Measurements from ENCODE around the gene TAMALIN. TPM values are rescaled to one million over a fixed set of nuclear protein-coding genes. Genes with fewer than 3 reads are reported as not detected.

Gene TAMALIN
- total RNA-seq, 2 experiments from 2014 or later: 5.7 to 6.9 TPM

DNA sequence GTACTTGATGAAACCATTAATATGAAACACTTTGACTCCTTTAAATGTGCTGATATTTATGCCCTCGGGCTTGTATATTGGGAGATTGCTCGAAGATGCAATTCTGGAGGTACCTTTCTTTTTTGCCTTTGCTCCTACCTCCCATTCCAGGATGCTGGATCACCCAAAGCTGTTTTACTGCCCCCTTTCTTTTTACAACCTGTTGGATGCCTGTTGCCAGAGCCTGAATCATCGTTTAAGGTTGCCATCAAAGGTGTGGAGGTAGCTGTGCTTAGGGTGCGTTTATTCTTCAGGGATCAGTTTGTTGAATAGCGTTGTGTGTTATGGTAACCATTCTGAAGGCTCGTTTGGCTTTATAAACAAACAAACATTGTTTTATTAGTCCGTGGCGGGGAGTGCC, 19.9 kb upstream of the TAMALIN start:
- Mint-ChIP-seq H3K36me3 (ENCODE audit: low read depth) (no peaks in the 10 kb centered on the region), H3K4me1 (no peaks in the 10 kb centered on the region), H3K4me3 (no peak overlapping the region), H3K27ac (no peak overlapping the region), H3K9me3 (no peaks in the 10 kb centered on the region), H3K27me3 (no peaks in the 10 kb centered on the region)
- ChIA-PET POLR2A (no interaction called here), CTCF (interaction anchor here (2.2 kb wide), 1 partner anchor 39 kb away, joined by 7 read pairs; no protein-coding TSS in a partner anchor)
- DNase-seq: no peak

DNA sequence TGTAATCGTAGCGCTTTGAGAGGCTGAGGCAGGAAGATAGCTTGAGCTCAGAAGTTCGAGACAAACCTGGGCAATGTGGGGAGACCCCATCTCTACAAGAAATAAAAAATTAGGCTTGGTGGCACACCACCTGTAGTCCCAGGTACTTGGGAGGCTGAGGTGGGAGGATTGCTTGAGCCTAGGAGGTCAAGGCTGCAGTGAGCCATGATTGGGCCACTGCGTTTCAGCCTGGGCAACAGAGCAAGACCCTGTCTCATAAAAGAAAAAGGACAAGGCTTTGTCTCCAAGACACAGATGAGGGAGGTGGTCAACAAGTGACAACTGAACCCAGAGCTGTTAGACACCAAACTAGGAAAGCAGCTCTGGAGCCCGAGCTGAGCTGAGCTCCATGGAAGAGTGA, 14.5 kb upstream of the TAMALIN start:
- Mint-ChIP-seq H3K9me3 (no peaks in the 10 kb centered on the region), H3K4me3 (no peak overlapping the region), H3K27ac (no peak overlapping the region), H3K27me3 (no peaks in the 10 kb centered on the region), H3K36me3 (ENCODE audit: low read depth) (no peaks in the 10 kb centered on the region), H3K4me1 (peaks cover 6% of the 10 kb centered on the region)
- CTCF ChIA-PET: interaction anchor here (1.3 to 4.5 kb wide), 10 partner anchors 8 to 79 kb away, joined by 3 to 35 read pairs (median 10); partner anchors contain the start of genes ATG101 and TAMALIN
- POLR2A ChIA-PET: no interaction called here
- DNase-seq: no peak

DNA sequence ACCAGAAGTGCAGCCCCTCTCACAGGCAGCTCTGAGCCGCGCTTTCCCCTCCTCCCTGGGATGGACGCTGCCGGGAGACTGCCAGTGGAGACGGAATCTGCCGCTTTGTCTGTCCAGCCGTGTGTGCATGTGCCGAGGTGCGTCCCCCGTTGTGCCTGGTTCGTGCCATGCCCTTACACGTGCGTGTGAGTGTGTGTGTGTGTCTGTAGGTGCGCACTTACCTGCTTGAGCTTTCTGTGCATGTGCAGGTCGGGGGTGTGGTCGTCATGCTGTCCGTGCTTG, 12.3 kb upstream of the TAMALIN start:
- no peaks in the 10 kb centered on the region for H3K27me3 Mint-ChIP-seq
- peaks cover 6% of the 10 kb centered on the region for H3K4me1 Mint-ChIP-seq
- no peaks in the 10 kb centered on the region for H3K36me3 Mint-ChIP-seq (ENCODE audit: low read depth)
- no peak overlapping the region for H3K4me3 Mint-ChIP-seq
- no peak for DNase-seq
- POLR2A ChIA-PET: no interaction called here
- CTCF ChIA-PET: interaction anchor here (3.6 to 4.5 kb wide), 3 partner anchors 10 to 31 kb away, joined by 21 to 35 read pairs (median 34); partner anchors contain the start of gene TAMALIN
- no peak overlapping the region for H3K27ac Mint-ChIP-seq
- no peaks in the 10 kb centered on the region for H3K9me3 Mint-ChIP-seq

DNA sequence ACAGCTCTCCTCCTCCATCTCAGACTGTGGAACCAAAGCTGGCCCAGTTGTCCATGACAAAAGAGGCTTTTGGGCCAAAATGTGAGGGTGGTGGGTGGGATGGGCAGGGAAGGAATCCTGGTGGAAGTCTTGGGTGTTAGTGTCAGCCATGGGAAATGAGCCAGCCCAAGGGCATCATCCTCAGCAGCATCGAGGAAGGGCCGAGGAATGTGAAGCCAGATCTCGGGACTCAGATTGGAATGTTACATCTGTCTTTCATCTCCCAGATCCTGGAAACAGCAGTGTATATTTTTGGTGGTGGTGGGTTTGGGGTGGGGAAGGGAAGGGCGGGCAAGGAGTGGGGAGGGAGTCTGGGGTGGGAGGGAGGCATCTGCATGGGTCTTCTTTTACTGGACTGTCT, 11.8 kb upstream of the TAMALIN start:
- no peak overlapping the region for H3K4me3 Mint-ChIP-seq
- H3K4me1 Mint-ChIP-seq: peaks cover 6% of the 10 kb centered on the region
- CTCF ChIA-PET: interaction anchor here (1.1 to 4.5 kb wide), 4 partner anchors 10 to 31 kb away, joined by 4 to 34 read pairs (median 4); partner anchors contain the start of gene TAMALIN
- no peaks in the 10 kb centered on the region for H3K27me3 Mint-ChIP-seq
- DNase-seq: no peak
- no peaks in the 10 kb centered on the region for H3K9me3 Mint-ChIP-seq
- H3K36me3 Mint-ChIP-seq (ENCODE audit: low read depth): no peaks in the 10 kb centered on the region
- no peak overlapping the region for H3K27ac Mint-ChIP-seq
- POLR2A ChIA-PET: no interaction called here

DNA sequence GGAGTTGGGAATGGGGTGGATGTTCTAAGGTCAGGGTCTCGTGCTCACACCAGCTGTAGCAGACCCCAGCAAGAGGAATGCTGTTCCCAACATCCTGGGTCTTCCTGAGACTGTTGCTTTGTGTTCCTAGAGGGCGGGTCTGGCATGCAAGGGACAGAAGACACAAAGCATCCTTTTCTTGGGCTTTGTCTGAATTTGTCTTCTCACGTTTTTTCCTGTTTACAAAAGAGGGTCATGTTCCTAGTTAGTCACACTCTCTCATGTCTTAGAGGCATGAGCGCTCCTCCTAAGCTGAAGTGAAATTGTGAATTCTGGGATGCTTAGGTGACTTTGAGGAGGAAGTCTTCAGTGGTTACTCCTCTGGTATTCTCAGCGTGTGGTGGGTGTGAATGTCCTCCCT, 9.6 kb upstream of the TAMALIN start:
- ChIA-PET CTCF (interaction anchor here (1.1 to 3.2 kb wide), 4 partner anchors 18 to 28 kb away, joined by 3 to 15 read pairs (median 7); no protein-coding TSS in a partner anchor), POLR2A (no interaction called here)
- Mint-ChIP-seq H3K4me1 (peaks cover 6% of the 10 kb centered on the region), H3K27ac (no peak overlapping the region), H3K36me3 (ENCODE audit: low read depth) (no peaks in the 10 kb centered on the region), H3K27me3 (no peaks in the 10 kb centered on the region), H3K9me3 (no peaks in the 10 kb centered on the region), H3K4me3 (no peak overlapping the region)
- DNase-seq: no peak

DNA sequence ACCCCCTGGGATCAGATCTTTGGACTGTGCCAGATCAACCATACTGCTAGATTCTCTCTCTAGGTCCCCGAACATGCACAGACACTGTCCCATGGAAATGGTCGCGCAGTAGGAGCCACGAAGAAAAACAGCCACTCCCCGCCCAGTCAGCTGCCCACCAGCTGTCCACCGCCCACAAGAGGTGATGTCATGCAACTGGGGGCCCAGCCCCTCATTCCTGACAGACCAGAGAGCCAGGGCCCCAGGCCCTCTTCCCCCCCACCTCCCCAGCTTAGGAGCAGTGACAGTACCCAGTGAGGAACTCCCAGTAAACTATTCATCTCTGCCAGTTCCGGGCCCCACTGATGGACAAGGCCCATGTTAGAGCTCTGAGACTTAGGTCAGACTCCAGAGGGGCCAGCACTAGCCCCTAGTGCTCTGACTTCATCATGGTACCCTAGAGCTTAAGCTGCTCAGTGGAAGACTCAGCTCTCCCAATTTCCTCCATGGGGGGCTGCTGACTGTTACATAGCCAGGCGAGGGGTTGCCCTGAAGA, 3.7 kb upstream of the TAMALIN start:
- no peak overlapping the region for H3K27ac Mint-ChIP-seq
- CTCF ChIA-PET: interaction anchor here (0.9 to 9.3 kb wide), 4 partner anchors 10 to 67 kb away, joined by 3 to 168 read pairs (median 19); partner anchors contain the start of gene ATG101
- peaks cover 25% of the 10 kb centered on the region for H3K27me3 Mint-ChIP-seq
- no peaks in the 10 kb centered on the region for H3K36me3 Mint-ChIP-seq (ENCODE audit: low read depth)
- DNase-seq: no peak
- POLR2A ChIA-PET: no interaction called here
- H3K4me3 Mint-ChIP-seq: no peak overlapping the region
- no peaks in the 10 kb centered on the region for H3K9me3 Mint-ChIP-seq
- peaks cover 14% of the 10 kb centered on the region for H3K4me1 Mint-ChIP-seq

DNA sequence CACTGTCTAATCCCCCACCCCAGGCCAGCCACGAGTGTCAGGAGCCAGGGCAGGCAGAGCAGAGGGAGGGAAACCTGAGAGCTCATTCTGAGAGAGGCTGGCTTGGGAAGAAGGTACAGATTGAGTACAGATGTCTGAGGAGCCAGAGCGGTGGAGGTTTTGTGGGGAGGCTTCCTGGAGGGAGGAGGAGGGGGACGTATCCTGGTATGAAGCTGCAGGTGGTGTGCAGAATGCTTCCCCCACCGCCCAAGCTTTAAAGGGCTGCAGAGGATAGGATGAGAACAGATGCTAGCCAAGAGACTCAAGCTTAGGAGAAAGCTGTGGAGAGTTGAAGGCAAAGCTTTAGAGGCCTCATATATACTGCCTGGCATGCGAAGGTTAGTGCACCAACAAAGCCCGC, 3.2 kb upstream of the TAMALIN start:
- CTCF ChIA-PET: interaction anchor here (0.9 to 9.3 kb wide), 5 partner anchors 11 to 66 kb away, joined by 3 to 168 read pairs (median 4); partner anchors contain the start of gene ATG101
- no peak for DNase-seq
- POLR2A ChIA-PET: interaction anchor here (0.8 kb wide), 1 partner anchor 118 kb away, joined by 3 read pairs; no protein-coding TSS in a partner anchor
- Mint-ChIP-seq H3K27me3 (peaks cover 28% of the 10 kb centered on the region), H3K27ac (no peak overlapping the region), H3K4me3 (no peak overlapping the region), H3K4me1 (peaks cover 19% of the 10 kb centered on the region), H3K36me3 (ENCODE audit: low read depth) (no peaks in the 10 kb centered on the region), H3K9me3 (no peaks in the 10 kb centered on the region)

DNA sequence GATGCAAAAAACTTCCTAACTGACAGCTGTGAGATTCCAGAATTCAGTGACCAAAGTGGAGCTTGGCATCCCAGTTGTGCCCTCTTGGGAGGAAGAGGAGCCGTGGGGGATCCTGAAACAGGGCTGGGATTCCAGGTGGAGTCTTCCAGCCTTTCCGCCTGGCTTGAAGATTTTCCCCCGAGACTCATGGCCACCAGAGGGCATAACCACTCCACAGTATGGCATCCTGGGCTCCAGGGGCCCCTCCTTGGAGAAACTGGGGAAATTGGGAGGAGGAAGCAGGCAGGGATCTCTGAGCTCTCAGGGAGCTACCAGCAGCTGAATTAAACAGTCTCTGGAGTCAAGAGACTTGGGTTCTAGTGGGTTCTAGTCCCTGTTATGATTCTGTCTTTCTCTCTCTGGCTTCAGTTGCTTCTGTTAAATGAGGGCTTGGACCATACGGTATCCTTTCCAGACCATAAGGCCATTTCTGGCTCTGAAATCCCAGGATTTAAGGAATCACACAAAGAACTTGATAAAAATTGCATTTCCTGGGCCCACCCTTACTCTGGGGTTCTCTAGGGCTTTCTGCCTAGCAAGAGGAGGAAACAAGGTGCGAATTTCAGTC, 2.6 kb upstream of the TAMALIN start:
- CTCF ChIA-PET: interaction anchor here (0.9 to 9.3 kb wide), 5 partner anchors 11 to 66 kb away, joined by 3 to 168 read pairs (median 4); partner anchors contain the start of gene ATG101
- DNase-seq: no peak
- Mint-ChIP-seq H3K27ac (no peak overlapping the region), H3K4me3 (no peak overlapping the region), H3K27me3 (peaks cover 28% of the 10 kb centered on the region), H3K36me3 (ENCODE audit: low read depth) (no peaks in the 10 kb centered on the region), H3K4me1 (peaks cover 19% of the 10 kb centered on the region), H3K9me3 (no peaks in the 10 kb centered on the region)
- POLR2A ChIA-PET: interaction anchor here (0.8 kb wide), 1 partner anchor 117 kb away, joined by 3 read pairs; no protein-coding TSS in a partner anchor

DNA sequence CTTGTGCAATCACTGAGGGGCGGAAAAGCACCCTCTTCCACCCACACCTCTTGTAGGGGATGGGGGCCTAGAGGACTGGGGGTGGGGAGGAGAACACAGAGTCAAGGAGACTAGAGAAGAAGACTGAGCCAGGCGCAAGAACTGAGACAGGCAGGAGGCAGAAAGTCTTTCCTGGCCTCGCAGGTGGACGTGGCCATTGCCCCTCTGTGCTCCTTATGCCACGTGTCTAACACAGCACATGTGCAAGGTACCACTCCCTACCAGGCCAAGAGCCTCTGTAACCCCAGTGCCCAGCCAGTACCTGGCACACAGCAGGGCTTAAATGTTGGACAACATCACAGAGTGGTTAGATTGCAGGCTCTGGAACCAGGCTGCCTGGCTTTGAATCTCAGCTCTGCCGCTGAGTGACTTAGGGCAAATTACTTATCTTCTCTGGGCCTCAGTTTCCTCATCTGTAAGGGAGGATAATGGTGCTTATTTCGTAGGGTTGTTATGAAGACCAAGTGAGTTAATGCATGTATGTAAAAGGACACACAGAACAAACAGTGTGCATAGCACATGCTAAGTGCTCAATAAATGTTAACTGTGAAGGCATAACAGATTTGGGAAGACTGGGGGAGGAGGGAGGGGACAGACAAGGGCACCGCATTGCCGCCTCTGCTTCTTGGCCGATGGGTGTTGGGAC, 1.4 kb upstream of the TAMALIN start:
- no peak overlapping the region for H3K27ac Mint-ChIP-seq
- CTCF ChIA-PET: interaction anchor here (1.1 to 9.3 kb wide), 5 partner anchors 12 to 28 kb away, joined by 3 to 168 read pairs (median 4); no protein-coding TSS in a partner anchor
- no peaks in the 10 kb centered on the region for H3K36me3 Mint-ChIP-seq (ENCODE audit: low read depth)
- POLR2A ChIA-PET: no interaction called here
- DNase-seq: no peak
- H3K4me3 Mint-ChIP-seq: peak overlapping the region; percentile 75
- peaks cover 19% of the 10 kb centered on the region for H3K4me1 Mint-ChIP-seq
- H3K27me3 Mint-ChIP-seq: peaks cover 28% of the 10 kb centered on the region
- H3K9me3 Mint-ChIP-seq: no peaks in the 10 kb centered on the region

DNA sequence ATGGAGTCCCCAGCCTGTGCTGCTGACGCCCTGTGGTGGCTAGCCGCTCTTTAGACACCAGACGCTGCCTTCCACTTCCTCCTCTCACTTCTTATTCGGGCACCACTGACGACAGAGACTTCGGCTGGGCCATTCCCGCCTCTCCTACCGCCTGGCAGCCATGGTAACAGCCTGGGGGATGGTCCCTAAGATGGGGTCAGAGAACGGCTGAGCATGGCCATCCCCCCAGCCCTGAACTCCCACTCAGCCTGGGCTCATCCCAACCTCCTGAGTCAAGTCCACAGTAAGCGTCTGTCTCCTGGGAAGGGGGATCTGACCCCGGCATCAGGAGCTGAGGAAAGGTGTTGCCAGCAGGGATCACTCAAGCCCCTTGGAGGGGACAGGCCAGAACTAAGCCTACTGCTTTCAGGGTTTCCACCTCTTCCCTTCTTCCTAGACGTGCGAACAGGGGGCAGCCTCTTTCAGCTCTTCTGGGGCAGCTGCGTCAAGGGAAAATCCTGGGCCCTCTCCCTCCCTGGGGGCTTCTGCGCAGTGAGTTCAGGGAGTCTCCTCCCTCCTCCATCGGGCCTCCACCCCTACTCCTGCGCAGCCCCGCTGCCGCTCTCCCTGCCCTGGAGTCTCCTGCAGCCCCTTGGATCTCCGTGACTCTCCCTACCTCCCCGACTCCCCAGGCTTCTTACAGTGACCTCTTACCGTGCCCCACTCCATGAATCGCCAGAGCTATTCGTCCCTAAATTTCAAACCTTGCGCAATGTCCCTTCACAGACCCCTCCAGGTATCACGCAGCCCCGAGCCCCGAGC, 643 bp upstream of the TAMALIN start:
- peaks cover 19% of the 10 kb centered on the region for H3K4me1 Mint-ChIP-seq
- H3K4me3 Mint-ChIP-seq: peak overlapping the region; percentile 75
- peak overlapping the region; percentile 80 for H3K27ac Mint-ChIP-seq
- no peaks in the 10 kb centered on the region for H3K36me3 Mint-ChIP-seq (ENCODE audit: low read depth)
- no peaks in the 10 kb centered on the region for H3K9me3 Mint-ChIP-seq
- ChIA-PET POLR2A (no interaction called here), CTCF (interaction anchor here (1.1 to 9.3 kb wide), 5 partner anchors 13 to 29 kb away, joined by 3 to 168 read pairs (median 4); no protein-coding TSS in a partner anchor)
- DNase-seq: no peak
- H3K27me3 Mint-ChIP-seq: peaks cover 28% of the 10 kb centered on the region

DNA sequence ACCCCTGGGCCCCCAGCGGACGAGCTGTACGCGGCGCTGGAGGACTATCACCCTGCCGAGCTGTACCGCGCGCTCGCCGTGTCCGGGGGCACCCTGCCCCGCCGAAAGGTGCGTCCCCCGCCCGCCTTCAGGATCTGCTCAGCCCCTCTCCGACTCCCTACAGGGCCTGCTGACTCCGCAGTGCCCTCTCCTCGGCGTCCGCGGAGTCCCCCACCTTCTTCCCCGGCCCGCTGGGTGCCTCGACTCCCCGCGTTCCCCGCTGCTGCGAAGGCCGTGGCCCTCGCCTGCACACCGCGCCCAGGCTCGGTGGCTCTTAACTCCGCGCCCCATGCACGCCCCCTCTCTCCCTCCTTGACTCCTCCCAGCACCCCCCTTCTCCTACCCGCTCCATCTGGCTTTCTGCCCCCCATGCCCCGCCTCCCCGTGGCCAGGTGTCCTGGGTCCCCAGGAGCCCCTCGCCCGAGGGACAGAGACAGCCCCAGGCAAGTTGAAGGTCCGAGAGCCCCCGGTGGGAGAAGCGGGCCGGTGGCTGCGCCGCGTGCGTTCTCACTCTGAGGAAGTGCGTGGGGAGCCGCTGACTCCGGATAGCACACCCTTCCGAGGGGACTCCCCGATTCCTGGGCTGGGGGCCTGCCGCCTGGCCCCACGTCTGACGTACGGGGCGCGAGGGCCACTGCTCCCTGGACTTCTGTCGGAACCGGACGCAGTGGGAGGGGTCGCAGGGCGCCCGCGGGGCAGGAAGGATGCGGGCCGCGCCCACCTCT, 594 bp downstream of the TAMALIN start:
- H3K36me3 Mint-ChIP-seq (ENCODE audit: low read depth): no peaks in the 10 kb centered on the region
- ChIA-PET POLR2A (no interaction called here), CTCF (interaction anchor here (0.6 to 9.3 kb wide), 7 partner anchors 14 to 596 kb away, joined by 3 to 168 read pairs (median 3); no protein-coding TSS in a partner anchor)
- no peaks in the 10 kb centered on the region for H3K9me3 Mint-ChIP-seq
- peaks cover 19% of the 10 kb centered on the region for H3K4me1 Mint-ChIP-seq
- peak overlapping the region; percentile 83 for H3K27ac Mint-ChIP-seq
- H3K27me3 Mint-ChIP-seq: peaks cover 28% of the 10 kb centered on the region
- DNase-seq: peak; percentile 34
- peak overlapping the region; percentile 78 for H3K4me3 Mint-ChIP-seq
